Activated T-helper 9 cell treated with anti-CD3 and anti-CD28 coated beads, Interleukin-2, amount 50 U/mL, for 16 hours (primary cell): ENCODE results near the gene URM1.

ENCODE experiments used
- DNase-seq: peaks from one replicate; pipeline ENCODE4 v3.0.0-alpha.2; 2020; ENCODE audit warnings: low read depth

The URM1 gene

GRCh38 chr9:128429513-128430086 lies 58.4 kb downstream of the URM1 start:
- no peak for DNase-seq

GRCh38 chr9:128431207-128431606 lies 60.0 kb downstream of the URM1 start:
- DNase-seq, result no peak

- DNase-seq, result no peak
Observed at GRCh38 chr9:128434340-128434739, 63.2 kb downstream of the URM1 start.

GRCh38 chr9:128435611-128436010 lies 64.4 kb downstream of the URM1 start:
- DNase-seq, result no peak

- peak; percentile 68 for DNase-seq
Observed at GRCh38 chr9:128438343-128439109, 67.4 kb downstream of the URM1 start.

- DNase-seq, result no peak
Observed at GRCh38 chr9:128439273-128439672, 68.1 kb downstream of the URM1 start.
